Neutrophil (primary cell): Measurements from ENCODE around the gene IL17RC.

ENCODE experiments used
- H3K27ac ChIP-seq: fragments of 200-600 bp; sonication (generic); 2 replicates; pipeline ENCODE4 v1.5.1; 2016; ENCODE audit warnings: mild to moderate bottlenecking, moderate library complexity
- H3K27me3 ChIP-seq: fragments of 200-600 bp; sonication (generic); 2 replicates; pipeline ENCODE4 v1.6.0; 2016; ENCODE audit warnings: mild to moderate bottlenecking
- H3K36me3 ChIP-seq: fragments of 200-600 bp; sonication (generic); 2 replicates; pipeline ENCODE4 v1.5.1; 2017
- H3K4me1 ChIP-seq, 2 experiments: fragments of 200-600 bp in 1 of 2; sonication (generic) in 1 of 2; 1 replicate in 1 of 2; 2 replicates in 1 of 2; pipeline versions ENCODE4 v1.5.1 to v1.6.1; 2013 to 2016; ENCODE audit warnings: low read depth in 1 of 2, low read length in 1 of 2, mild to moderate bottlenecking in 1 of 2, moderate library complexity in 1 of 2; ENCODE audit not compliant: control insufficient read depth in 1 of 2, insufficient read depth in 1 of 2
- H3K4me3 ChIP-seq, 2 experiments: fragments of 200-600 bp in 1 of 2; sonication (generic) in 1 of 2; 1 replicate in 1 of 2; 2 replicates in 1 of 2; pipeline ENCODE4 v1.5.1; 2013 to 2016; ENCODE audit warnings: low read depth in 1 of 2, low read length in 1 of 2, mild to moderate bottlenecking in 1 of 2, moderate library complexity in 1 of 2
- H3K9me3 ChIP-seq: fragments of 200-600 bp; sonication (generic); 2 replicates; pipeline ENCODE4 v1.5.1; 2016
- TF ChIP-seq, protein P1 (sequence below): fragments of 200-600 bp; sonication (generic); IDR thresholded peaks from 2 replicates; pipeline ENCODE4 v1.5.1; 2016; ENCODE audit warnings: antibody characterized with exemption

Gene IL17RC

DNA sequence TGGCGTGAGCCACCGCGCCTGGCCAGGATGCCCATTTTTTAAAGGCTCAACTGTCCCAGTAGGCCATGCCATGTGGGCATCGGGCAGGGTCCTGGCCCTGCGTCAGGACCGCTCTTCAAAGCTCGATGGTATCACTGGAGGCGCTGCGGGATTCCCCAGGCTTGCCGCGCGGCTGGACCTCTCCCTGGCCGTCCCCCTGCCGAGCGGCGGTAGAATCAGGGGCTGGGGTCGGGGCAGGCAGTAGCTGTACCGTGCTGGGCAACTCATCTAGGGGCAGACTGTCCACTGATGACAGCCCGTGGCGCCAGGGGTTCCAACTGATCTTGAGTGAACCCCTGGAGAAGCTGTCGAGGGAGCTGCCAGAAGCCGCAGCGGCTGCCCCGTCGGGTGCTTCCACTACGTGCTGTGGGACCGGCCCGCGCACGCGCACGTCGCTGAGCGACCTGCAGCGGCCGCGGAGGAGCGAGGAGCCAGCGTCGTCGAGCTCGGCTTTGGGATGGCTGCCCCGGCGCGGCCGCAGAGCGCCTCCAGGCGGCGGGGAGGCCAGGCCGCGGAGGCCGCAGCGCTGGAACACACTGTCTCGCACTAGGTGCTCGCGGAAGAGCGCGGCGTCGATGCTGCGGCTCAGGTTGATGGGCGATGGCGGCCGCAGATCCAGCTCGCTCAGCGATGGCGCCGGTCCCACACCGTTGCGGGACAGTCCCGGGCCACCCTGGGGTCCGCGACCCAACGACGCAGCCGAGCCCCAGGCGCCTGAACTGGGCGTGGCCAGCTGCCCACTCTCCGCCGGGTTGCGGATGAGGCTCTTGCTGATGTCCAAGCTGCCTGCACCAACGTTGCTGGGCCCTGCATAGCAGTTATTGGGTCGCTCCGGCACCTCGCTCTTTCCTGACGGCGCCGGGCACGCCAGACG is 29.5 kb downstream of the IL17RC start:
- Histone ChIP-seq H3K4me1 (peaks cover 8 to 10% of the 10 kb centered on the region in 2 experiments), H3K27me3 (peaks cover 9% of the 10 kb centered on the region), H3K4me3 (peak overlapping the region; percentile 57 to 59), H3K36me3 (no peaks in the 10 kb centered on the region), H3K27ac (no peak overlapping the region), H3K9me3 (no peaks in the 10 kb centered on the region)
- TF ChIP-seq, protein P1, sequence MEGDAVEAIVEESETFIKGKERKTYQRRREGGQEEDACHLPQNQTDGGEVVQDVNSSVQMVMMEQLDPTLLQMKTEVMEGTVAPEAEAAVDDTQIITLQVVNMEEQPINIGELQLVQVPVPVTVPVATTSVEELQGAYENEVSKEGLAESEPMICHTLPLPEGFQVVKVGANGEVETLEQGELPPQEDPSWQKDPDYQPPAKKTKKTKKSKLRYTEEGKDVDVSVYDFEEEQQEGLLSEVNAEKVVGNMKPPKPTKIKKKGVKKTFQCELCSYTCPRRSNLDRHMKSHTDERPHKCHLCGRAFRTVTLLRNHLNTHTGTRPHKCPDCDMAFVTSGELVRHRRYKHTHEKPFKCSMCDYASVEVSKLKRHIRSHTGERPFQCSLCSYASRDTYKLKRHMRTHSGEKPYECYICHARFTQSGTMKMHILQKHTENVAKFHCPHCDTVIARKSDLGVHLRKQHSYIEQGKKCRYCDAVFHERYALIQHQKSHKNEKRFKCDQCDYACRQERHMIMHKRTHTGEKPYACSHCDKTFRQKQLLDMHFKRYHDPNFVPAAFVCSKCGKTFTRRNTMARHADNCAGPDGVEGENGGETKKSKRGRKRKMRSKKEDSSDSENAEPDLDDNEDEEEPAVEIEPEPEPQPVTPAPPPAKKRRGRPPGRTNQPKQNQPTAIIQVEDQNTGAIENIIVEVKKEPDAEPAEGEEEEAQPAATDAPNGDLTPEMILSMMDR = peak; percentile 65

DNA sequence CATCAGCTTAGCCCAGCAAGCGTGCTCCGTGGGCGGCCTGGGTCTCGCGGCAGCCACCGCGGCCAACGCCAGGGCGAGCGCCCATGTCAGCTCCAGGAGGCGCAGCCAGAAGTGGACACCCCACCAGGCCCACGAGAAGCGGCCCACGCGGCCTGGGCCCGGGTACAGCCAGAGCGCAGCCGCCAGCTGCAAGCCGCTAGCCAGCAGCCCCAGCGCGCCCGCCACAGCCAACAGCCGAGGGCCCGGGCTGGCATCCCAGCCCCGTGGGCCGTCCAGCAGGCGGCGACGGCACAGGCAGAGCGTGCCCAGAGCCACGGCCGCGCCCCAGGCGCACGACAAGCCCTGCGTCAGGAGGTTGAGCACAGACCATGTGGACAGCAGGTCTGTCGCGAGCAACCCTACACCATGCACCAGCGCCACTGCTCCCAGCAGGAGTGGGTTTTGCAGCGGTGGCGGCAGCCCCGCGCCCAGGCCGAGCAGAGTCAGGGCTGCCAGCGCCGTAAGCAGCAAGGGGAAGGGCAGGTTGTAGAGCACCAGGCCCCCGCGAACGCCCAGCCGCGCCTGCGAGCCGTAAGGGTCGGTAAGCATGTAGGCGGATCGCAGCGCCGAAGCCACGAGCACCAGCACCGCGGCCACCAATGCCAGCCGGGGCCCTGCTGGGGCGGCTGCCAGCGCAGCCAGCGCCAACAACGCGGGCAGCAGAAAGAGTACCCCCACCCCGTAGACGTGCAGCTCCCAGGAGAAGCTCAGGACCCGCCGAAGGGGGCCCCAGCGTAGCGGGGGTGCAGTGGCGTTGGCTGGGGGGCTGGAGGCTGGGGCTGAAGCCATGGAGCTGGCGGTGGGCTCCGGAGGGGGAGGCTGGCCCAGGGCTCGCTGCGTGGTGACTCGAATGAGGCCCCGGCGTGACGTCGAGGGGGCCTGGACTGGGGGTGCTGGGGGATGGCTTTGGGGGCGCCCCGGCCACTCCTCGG is 30.4 kb downstream of the IL17RC start:
- Histone ChIP-seq H3K4me1 (peaks cover 18 to 19% of the 10 kb centered on the region in 2 experiments), H3K9me3 (no peaks in the 10 kb centered on the region), H3K27ac (no peak overlapping the region), H3K27me3 (peaks cover 18% of the 10 kb centered on the region), H3K36me3 (no peaks in the 10 kb centered on the region), H3K4me3 (no peak overlapping the region)
- TF ChIP-seq, protein P1 = no peak

DNA sequence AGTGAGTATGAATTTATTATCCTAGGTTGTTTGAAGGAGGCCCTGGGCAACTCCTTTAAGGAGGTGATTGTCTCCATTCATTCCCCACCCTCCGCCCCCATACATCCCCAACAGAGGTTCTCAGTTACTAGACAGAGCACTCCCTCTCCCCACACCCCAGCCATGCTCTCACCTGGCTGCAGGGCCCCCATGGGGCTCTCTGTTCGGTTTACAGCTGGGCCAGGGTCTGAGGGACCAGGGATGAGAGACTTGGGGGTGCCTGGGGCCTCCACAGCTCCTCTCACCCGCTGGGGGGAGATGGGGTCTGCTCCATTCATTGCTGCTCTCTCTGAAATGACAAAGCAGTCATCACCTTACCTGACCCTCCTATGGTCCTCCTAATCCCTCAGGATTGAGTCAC is 31.7 kb downstream of the IL17RC start:
- H3K4me1 ChIP-seq = peaks cover 19 to 21% of the 10 kb centered on the region in 2 experiments
- H3K9me3 ChIP-seq = no peaks in the 10 kb centered on the region
- TF ChIP-seq, protein P1 = no peak
- H3K4me3 ChIP-seq = no peak overlapping the region
- no peaks in the 10 kb centered on the region for H3K36me3 ChIP-seq
- peaks cover 27% of the 10 kb centered on the region for H3K27me3 ChIP-seq
- no peak overlapping the region for H3K27ac ChIP-seq

DNA sequence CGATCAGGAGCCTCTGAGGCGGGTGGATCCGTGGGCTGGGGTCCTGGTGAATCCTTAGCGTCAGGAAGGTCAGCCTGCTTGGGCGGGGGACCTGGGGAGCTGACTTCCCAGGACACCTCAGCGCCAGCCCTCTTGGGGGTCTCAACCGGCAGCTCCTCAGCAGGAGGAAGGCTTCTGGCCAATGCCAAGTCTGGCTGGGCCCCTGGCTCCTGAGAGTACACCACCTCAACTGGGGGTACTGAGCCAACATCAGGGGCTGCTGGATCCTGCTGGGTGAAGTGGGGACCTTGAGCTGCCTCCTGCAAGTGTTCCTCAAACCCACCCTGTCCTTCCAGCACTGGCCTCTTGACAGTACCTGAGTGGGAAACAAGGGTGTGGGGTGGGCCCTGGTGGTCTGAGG is 32.2 kb downstream of the IL17RC start:
- TF ChIP-seq, protein P1 = no peak
- Histone ChIP-seq H3K4me3 (no peak overlapping the region), H3K27ac (no peak overlapping the region), H3K9me3 (no peaks in the 10 kb centered on the region), H3K36me3 (no peaks in the 10 kb centered on the region), H3K4me1 (peaks cover 19 to 21% of the 10 kb centered on the region in 2 experiments), H3K27me3 (peaks cover 27% of the 10 kb centered on the region)

DNA sequence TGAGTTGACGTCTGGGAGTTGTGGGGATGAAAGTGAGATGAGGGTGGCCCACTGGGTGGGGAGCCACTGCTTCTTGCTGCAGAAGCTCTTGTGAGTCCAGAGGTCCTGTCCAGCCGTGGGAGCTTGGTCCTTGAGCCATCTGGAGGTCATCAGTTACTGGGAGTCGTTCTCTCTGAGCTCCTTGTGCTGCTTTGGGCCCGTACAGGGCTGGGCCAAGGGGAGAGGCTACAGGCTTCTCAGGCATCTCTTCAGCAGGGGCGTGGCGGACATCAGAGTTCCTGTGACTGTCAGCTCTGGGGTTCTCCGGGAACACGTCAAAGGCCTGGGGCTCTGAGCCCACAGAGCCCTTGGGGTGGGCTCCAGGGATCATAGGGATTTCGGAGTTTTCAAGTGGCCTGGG is 32.7 kb downstream of the IL17RC start:
- Histone ChIP-seq H3K27ac (no peak overlapping the region), H3K9me3 (no peaks in the 10 kb centered on the region), H3K36me3 (no peaks in the 10 kb centered on the region), H3K4me1 (peaks cover 19 to 21% of the 10 kb centered on the region in 2 experiments), H3K27me3 (peaks cover 27% of the 10 kb centered on the region), H3K4me3 (no peak overlapping the region)
- TF ChIP-seq, protein P1 = no peak
